Measurements from ENCODE around the gene NDUFV3.

DNA sequence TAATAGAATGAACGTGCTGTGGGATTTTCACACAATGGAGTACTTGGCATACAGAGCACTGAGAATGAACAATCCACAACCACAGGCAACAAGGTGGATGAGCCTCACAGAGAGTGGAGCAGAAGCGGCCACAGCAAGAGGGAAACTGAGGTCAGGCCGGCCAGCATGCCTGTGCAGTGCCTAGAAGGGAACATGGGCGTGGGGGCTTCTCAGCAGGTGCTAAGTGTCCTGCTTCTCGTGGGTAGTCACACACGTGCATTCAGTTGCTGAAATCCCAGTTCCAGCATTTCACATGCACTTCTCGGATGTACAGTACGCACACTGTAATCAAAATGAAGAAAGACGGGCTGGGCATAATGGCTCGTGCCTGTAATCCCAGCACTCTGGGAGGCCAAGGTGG, 46.9 kb upstream of the NDUFV3 start:
- TF ChIP-seq, protein P1, sequence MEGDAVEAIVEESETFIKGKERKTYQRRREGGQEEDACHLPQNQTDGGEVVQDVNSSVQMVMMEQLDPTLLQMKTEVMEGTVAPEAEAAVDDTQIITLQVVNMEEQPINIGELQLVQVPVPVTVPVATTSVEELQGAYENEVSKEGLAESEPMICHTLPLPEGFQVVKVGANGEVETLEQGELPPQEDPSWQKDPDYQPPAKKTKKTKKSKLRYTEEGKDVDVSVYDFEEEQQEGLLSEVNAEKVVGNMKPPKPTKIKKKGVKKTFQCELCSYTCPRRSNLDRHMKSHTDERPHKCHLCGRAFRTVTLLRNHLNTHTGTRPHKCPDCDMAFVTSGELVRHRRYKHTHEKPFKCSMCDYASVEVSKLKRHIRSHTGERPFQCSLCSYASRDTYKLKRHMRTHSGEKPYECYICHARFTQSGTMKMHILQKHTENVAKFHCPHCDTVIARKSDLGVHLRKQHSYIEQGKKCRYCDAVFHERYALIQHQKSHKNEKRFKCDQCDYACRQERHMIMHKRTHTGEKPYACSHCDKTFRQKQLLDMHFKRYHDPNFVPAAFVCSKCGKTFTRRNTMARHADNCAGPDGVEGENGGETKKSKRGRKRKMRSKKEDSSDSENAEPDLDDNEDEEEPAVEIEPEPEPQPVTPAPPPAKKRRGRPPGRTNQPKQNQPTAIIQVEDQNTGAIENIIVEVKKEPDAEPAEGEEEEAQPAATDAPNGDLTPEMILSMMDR (IDR thresholded peaks at IDR 0.05; ENCODE audit: borderline replicate concordance, extremely low read depth, low read length, poor library complexity, severe bottlenecking) = no peak
- TF ChIP-seq EZH2 (IDR thresholded peaks at IDR 0.05; ENCODE audit: borderline replicate concordance, low read depth, low read length, severe bottlenecking) = no peak
